GM21619 (cell line): ENCODE results near the gene FAM221B.

Experiments used
- ATAC-seq: cut with Tn5 transposase; IDR thresholded peaks from one replicate; pipeline ENCODE4 v1.9.1; 2021; ENCODE audit not compliant: unreplicated experiment

FAM221B gene

DNA sequence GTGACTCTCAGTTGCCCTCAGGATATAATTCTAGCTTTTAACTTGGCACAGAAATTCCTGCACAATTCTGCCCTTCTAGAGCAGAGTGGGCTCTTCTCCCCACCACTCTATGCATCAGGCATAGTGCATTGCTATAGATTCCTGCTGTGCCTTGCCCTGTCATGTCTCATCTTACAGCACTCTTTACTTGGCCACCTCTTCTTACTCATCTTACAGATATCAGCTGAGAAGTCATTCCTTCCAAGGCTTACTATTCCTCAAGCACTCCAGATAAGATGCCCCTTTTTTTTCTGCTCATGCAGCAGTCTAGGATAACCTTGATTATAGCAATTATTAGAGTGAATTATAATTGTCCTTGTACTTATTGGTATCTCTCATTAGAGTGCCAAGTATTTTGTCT lies 5.6 kb downstream of the FAM221B start:
- ATAC-seq = no peak

DNA sequence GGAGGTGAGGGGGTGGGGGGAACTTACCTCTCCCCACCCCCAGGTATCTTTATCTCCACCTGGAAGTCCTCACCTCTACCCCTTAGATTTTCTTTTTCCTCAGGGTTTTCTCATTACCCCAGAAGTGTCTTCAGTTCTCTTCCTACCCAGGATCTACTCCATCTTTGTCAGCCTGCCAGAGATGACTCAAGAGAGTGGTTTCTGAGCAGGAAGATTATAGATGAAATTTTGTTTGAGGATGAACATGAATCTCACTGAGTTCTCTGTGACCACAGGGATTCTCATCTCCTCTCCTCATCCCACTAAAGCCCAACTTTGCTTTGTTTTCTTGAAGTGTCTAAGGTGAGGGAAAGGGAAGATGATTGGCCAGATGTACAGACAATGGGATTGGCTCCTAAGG lies 8.5 kb downstream of the FAM221B start:
- no peak for ATAC-seq

DNA sequence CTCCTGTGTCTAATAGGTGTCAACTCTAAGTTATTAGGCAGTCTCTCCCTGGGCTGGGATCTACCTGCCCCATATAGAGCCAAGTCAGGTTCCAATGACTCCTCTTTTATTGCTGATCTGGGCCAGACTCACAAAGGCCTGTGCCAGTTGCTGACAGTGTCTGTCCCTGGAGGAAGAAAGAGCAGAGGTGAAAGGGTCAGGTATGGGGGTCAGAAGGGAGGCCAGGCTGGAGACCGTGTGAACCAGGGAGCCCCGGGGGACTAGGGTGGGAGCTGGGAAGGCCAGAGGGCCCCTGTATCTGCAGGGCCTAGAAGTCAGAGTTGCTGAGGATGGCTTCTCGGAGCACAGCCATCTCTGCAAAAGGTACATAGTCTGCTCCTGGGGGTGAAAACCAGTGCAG lies 10.2 kb downstream of the FAM221B start:
- no peak for ATAC-seq

DNA sequence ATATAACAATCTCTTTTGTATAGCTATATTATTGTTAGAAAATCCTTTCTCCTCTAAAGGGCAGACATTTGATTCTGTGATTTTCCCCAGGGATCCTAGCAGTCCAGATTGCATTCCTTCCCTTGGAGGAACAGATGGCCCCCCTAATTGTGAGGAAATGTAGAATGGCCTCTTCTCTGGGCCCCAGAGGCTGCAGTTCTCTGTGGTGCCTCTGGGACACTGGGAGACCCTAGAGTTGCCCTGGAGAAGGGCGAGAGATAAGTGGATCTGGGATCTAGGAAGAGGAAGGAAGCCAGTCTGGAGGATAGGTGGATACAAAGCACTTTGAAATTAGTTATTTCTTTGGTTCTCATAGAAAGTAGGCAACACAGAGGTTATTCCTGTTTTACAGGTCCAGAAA lies 11.8 kb downstream of the FAM221B start:
- no peak for ATAC-seq

DNA sequence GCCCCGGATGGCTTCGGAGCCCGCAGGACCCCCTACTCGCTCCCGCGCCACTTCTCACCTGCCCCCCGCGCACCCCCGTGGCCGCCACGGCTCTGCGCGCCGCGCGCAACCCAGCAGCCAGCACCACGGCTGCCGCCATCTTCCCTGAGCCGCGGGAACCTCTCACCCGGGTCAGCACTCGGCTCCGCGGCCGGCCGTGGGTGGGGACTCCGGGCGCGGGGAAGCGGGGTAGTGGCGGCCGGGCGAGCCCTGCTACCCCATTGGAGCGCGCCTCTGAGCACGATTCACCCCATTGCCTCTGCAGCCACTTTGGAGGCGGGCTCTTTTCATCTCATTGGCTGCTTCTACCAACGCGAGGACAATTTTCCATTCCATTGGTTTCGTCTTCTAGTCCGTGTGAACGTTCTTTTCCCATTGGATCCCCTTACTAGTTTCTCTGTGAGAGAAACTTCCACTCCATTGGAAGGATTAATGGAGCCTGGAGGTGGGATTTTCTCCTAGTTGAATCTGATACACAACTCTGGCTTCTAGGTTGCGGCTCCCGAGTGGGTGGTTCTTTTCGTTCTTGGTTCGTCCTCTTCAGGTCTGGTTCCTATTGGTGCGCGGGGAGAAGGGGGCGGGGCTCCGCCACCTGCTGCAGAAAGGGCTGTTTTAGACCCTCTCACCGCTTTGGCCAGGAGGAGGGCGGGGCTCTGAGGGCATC lies 13.5 kb downstream of the FAM221B start, which contains the start of gene HINT2:
Gene HINT2 (minus strand): TSS at position 202 of the 703 bp plus-strand sequence. CDS start 63 bp downstream, at position 139.
- ATAC-seq = peak; percentile 65

DNA sequence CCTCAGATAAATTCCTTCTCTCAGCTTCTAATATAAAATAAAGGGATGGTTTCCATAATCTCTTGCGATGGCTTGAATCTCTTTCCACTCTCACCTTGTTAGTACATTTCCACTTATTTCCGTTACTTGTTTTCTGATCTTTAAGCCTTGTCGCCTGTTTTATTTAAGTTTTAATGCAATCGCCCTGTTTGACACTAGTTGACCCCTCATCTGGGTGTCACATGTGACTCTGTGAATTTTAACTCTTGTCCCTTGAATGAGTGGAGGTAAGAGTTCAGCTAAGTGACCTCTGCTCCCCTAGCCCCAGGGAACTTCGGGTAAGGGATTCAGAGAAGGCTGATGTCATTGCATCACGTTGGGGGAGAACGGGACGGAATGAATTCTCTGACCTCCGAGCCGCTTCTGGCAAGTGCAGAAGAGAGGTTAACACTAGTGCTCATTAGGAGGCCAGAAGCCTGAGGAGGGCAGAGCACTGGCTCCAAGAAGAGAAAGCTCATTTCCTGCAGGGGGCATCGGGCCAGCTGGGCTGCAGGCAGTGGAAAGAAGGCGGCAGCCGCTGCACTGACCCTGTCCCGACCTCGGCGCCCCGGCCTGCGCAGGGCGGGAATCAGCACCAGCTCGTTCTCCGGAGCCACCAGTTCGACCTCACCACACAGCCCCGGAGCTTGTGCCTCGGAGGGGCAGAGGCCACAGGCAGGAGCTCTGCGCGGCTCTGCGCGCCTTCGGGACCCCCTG lies 14.3 kb downstream of the FAM221B start:
- peak; percentile 26 for ATAC-seq

DNA sequence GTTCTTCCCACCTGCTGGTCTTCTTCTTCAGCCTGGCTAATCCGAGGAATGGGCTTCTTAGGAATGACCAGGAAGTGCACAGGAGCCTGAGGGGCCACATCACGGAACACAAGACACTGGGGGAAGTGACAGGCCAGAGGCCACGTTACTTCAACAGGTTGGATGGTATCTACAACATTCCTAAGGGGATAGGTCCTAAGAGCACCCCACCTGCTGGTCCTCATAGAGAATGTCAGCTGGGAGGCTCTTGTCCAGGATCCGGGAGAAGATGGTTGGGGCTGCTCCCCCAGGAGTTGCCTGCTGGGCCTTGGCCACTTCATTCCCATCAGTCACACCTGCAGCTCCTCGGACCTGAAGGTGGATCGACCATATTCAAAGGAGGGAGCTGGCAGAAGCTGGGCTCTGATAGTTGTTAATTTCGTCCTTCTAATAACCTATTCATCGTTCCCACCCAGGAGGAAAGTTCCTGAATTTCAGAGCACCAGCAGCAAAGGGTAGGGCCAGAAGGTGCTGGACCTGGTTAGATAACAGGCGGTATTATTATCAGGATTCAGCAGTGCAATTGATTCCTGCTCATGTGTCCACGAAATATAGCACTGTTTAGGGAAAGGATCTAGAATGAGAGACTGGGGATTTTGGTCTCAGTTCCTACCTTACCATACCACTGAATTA lies 15.0 kb downstream of the FAM221B start:
- ATAC-seq = no peak

DNA sequence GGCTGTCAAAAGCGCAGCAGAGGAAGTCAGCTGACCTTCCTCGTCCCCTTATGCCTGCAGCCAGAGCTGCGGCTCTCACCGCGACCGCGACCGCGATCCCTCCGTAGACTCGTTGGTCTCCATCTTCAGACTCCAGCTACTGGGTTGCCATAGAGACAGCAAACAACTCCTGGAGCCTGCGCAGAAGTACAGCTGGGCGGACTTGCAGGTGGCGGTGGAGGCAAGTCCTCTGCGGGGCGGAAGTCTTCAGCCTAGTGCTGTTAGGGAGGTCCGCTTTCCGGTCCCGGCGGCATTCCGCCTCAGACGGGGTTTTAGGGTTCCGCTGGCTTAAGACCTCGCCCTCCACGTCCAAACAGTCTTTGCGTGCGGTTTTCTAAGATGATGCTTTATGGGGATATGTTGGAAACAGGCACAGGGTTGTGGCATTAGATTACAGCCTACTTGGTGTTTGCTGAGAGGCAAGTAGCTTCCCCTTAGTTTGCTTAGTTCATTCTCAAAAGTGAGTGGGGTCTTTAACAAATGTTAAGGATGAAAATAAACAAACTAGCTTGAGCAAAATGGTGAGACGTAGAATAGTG lies 16.4 kb downstream of the FAM221B start, which contains the start of gene SPAG8:
Gene SPAG8 (minus strand): TSS at position 238 of the 578 bp plus-strand sequence. CDS start 115 bp downstream, at position 123.
- ATAC-seq = peak; percentile 59

DNA sequence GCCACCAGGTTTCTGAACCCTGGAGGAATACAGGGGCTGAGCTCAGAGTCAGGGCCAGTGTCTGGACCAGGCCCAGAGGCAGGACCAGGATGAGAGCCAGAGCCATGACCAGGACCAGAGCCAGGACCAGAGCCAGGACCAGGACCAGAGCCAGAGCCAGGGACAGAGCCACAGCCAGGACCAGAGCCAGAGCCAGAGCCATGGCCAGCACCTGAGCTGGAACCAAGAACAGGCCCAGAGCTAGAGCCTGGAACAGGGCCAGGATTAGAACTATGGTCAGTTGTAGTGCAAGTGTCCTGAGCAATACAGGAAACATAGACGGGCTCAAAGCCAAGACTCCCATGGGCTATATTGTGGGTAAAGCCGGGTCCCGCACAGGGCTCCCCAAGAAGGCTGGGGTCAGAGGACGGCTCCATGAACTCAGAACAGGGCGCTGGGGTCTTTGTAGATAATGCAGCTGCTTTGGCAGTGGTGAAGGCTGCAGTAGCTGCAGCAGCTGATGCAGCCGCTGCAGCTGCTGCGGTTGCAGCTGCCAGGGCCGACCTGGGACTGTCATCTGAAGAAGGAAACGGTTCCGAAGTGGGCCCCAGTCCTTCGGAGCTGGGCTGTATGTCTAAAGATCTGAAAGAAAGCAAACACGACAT lies 17.0 kb downstream of the FAM221B start:
- no peak for ATAC-seq

DNA sequence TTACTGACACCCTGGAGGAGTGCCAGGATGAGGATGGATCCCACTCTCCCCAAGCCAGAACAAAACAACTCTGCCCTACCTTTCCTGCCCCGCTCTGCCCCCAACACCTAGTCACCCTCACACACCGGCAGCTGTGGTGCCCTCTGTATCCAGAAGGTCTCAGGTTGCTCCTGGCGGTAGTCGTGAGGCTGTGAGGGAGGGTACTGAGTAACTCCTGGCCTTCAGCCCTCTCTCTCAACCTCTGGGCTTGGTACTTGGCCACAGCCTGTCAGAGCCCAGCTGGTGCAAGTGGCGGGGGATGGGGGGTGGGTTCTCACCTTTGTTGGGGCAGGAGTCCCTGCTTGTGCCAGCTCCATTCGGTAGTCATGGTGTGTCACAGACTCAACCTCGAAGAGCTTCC lies 18.4 kb downstream of the FAM221B start:
- ATAC-seq = no peak

DNA sequence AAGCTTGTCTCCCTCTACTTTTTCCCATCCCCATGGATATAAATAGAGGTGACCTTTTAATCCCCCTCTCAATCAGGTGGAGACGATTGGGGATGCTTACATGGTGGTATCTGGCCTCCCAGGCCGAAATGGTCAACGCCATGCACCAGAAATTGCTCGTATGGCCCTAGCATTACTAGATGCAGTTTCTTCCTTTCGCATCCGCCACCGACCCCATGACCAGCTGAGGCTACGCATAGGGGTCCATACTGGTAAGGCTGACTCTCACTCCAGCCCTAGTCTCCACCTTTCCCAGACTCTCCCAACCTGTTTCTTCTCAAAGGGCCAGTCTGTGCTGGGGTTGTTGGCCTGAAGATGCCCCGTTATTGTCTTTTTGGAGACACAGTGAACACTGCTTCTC lies 20.1 kb downstream of the FAM221B start:
- ATAC-seq = no peak

DNA sequence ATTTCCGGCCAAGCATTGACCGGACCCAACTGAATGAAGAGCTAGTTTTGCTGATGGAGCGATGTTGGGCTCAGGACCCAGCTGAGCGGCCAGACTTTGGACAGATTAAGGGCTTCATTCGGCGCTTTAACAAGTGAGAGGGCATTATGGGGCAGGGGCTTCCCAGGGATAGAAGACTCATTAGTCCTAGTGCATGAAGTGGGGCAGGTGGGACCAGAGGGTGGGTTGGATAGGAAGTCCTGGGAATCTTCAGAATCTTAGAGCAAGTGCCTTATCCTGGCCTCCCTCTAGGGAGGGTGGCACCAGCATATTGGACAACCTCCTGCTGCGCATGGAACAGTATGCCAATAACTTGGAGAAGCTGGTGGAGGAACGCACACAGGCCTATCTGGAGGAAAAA lies 22.4 kb downstream of the FAM221B start:
- no peak for ATAC-seq

DNA sequence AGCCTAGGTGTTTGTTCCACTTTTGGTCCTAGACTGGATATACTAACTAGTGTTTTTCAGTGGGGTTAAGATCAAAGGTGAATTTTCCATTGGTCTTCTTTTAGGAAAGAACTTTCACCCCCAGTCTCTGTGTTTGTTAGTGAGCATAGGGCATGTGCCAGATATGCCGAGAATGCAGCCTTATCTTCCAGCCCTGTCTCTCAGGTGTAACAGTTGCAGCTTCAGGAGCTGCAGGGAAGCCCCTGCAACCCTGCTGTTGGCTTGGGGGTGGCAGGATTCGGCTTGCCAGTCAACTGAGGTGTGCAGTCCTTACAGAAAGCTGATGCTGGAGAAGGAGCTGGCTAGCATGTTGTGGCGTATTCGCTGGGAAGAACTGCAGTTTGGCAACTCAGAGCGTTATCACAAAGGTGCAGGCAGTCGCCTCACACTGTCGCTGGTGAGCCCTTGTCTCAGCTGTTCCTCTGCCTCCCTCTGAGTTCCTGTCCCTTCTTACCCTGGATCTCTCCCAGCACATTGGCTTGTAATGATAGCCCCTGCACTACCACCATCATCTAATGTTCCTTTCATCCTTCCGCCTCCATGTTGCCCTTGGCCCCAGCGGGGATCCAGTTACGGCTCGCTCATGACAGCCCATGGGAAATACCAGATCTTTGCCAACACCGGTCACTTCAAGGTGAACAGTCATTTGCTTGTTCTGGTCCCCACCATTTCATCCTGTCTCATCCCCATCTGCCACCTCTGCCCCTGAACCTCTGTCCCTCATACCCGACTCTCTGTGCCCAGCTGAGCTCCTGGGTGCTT lies 27.0 kb downstream of the FAM221B start:
- no peak for ATAC-seq

DNA sequence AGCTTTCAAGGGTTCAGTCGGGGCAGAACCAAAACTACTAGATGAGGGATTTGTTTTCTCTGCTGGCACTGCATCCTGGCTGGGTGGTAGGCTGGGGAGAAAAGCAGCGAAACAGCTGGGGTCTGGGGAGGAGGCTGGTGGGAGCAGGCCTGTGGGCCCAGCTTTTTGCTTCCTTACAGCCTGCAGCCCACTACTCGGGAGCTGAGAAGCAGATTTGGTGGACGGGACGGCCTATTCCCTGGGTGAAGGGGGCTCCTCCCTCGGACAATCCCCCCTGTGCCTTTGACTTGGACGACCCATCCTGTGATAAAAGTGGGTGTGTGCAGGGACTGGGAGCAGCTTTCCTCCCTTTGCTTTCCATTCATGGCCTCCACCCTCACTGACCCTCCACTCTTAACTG lies 28.0 kb downstream of the FAM221B start:
- ATAC-seq = no peak

DNA sequence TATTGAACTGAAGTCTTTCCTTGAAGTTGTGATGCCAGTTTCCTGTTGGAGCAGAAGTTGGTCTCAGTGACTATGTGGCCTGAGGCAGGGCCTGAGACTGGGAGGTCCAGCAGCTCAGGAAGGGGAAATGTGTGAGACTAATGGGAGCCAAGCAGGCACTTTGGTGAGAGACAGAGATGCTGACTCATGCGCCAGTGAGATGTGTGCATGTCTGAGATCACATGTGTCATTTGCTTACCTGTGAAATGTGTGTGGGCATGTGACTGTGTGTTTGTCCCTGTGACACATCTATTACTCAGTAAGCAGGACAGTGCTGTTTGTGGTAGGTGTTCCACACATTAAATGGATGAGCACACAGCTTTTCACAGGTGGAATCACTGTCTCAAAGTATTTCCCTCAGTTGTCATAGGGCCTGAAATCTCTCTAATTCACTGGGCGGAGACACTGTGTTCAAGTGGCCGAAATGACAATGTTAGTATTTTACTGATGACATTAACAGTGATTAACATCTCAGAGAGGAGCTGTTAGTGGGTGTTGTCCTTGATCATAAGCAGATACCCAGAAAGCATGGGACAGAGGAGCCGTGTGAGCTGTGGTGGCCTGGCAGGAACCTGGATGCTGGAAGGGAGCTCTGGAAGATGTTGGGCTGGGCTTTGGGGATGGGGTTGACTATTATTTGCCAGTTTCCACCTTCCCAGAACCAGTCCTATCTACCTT lies 29.7 kb downstream of the FAM221B start:
- ATAC-seq = no peak

DNA sequence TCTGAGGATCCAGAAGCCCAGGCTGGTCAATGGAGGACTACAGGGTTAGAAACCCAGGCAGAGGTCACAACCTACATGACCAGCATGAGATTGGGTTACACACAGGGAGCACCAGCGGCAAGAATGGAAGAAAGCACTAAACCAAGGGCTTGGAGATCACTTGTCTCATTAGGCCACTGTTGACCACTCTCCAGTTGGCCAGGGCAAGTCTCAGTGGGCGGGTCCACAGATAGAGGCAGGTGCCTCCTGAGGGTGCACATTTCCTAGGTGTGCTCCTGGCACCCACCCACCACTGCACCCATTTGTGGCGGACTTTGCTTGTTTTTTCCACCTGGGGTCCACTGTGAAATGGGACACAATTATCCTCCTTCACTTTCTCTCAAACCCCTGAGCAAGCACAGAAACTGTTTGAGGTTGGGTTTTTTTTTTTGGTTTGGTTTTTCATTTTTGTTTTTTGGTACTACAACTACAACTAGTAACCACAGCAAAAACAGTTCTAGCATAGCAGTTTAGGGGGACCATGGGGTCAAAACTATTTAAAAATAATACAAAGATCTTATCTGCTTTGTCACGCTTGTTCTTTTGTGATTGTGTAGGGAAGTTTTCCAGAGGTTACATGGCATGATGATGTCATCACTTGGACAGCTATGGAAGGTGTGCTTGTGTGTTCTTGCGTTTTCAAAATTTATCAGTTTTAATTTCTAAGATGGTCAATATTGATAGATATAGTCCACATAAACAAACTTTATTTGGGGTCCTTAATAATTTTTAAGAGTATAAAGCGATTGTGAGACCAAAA lies 31.0 kb downstream of the FAM221B start:
- ATAC-seq = no peak

DNA sequence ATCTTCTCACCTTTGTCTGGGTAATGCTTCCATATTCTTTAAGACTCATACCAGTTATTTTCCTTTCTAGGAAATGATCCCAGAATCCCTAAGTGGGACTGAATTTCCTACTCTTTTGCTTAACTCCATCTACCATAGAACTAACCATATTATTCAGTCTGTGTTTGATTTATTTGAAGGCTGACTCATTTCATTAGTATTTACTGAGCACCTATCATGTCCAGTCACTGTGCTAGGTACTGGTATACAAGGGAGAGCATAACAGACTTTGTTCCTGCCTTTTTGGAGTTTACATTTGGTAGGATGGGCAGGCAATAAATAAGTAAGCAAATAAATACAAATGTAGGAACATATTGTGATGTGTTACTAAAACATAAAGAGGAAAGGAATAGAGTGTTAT lies 32.8 kb downstream of the FAM221B start:
- ATAC-seq = no peak

DNA sequence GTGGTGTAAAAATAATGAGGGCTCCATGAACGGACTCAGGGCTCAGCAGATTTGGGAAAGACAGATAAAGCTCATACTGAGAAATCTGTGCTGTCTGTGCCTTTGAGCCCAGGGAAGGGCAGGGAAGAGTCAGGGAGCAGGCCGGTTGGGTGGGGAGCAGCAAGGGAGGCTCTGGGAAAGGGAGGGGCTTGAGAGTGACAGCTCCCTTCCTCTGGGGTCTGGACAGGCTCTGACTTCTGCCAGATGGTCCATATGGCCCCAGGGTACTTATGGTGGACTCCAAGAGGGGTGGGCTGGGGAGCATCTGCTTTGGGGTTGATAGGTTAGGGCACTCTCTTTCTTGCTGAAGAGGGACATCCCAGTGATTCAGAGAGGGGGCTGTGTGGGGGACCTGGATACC lies 35.1 kb downstream of the FAM221B start:
- no peak for ATAC-seq

DNA sequence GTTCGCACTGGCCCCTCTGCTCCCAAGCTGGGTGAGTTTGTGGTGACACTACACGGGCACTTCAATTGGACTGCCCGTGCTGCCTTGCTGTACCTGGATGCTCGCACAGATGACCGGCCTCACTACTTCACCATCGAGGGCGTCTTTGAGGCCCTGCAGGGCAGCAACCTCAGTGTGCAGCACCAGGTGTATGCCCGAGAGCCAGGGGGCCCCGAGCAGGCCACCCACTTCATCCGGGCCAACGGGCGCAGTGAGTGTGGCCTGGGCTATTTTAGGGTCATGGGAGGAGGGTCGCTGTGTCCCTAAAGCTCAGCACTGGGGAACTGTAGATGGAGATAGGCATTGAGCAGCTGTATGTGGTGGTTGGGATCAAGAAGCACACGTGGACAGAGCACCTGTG lies 35.7 kb downstream of the FAM221B start:
- ATAC-seq = no peak
